GM18498 (cell line): ENCODE data around the gene CD1E.
"Not testable (repeated sequence)": the region's sequence is repeated elsewhere in the genome, so short reads cannot be mapped to it uniquely, and the experiment has no call there.

ENCODE experiments used
- ATAC-seq: cut with Tn5 transposase; IDR thresholded peaks from one replicate; pipeline ENCODE4 v1.9.1; 2021; ENCODE audit warnings: mild to moderate bottlenecking, moderate library complexity; ENCODE audit not compliant: unreplicated experiment

CD1E gene

GRCh38 chr1:158353303-158354075 is at the start of gene CD1E:
Gene CD1E (plus strand): TSS chr1:158353894. CDS start chr1:158353989, 95 bp downstream.
- ATAC-seq, result no peak

- peak; percentile 70 for ATAC-seq
Measured at GRCh38 chr1:158310623-158311022, 43.1 kb upstream of the CD1E start.

DNA sequence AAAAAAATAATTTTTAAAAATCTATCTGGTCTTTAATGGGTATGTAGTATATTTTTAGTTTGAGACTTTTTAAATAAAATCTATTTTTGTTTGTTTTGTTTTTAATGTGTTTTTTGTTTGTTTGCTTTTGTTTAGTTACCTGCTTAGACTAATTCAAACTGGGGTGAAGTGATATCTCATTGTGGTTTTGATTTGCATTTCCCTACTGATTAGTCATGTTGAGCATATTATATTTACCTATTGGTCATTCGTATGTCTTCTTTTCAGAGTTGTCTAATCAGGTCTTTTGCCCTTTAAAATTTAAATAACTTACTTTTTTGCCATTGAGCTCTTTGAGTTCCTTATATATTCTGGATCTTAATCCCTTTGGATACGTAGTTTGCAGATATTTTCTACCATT is 42.6 kb upstream of the CD1E start:
- ATAC-seq, result no peak

DNA sequence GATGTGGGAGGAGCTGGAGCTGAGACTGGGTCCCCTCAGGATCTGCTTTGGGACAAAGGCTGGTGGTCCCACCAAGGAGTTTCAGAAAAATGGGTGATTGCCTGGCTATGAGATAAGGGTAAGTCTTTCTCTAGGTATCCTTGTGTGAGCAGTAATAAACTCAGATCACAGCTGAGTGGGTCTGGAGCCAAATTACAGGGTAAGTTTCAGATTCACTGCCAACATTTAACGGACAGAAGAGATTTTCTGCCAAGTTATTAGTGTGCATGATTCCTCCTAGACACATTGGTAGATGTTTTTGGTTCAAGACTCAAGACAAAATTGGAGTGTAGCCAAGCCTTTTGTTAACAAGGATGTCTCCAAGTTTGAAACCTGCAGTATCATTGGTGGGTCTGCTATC is 29.8 kb upstream of the CD1E start:
- ATAC-seq, result no peak

- no peak for ATAC-seq
Measured at GRCh38 chr1:158324395-158324794, 29.3 kb upstream of the CD1E start.

- no peak for ATAC-seq
Measured at GRCh38 chr1:158327481-158327880, 26.2 kb upstream of the CD1E start.

DNA sequence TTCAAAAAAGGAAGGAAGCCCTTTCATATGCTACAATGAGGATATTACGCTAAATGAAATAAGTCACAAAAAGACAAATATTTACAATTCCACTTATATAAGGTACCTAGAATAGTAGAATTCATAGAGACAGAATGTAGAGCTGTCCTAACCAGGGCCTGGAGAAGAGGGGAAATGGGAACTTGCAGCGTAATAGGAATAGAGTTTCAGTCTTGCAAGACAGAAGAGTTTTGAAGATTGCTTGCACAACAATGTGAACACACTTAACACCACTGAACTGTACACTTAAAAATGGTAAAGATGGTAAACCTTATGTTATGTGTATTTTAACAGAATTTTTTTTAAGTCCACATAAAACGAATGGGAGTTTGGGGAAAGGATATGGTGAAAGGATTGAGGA is 25.3 kb upstream of the CD1E start:
- no peak for ATAC-seq

- ATAC-seq, result no peak
Measured at GRCh38 chr1:158329300-158329699, 24.4 kb upstream of the CD1E start.

- ATAC-seq, result no peak
Measured at GRCh38 chr1:158329733-158330132, 24.0 kb upstream of the CD1E start.

- no peak for ATAC-seq
Measured at GRCh38 chr1:158330391-158331105, 23.1 kb upstream of the CD1E start.

GRCh38 chr1:158331106-158331425 is 22.6 kb upstream of the CD1E start:
- no peak for ATAC-seq

GRCh38 chr1:158331481-158332150 is 22.1 kb upstream of the CD1E start, which contains the start of gene CD1B:
Gene CD1B (minus strand): TSS chr1:158331531. CDS start chr1:158331423, 108 bp downstream.
- ATAC-seq, result no peak

DNA sequence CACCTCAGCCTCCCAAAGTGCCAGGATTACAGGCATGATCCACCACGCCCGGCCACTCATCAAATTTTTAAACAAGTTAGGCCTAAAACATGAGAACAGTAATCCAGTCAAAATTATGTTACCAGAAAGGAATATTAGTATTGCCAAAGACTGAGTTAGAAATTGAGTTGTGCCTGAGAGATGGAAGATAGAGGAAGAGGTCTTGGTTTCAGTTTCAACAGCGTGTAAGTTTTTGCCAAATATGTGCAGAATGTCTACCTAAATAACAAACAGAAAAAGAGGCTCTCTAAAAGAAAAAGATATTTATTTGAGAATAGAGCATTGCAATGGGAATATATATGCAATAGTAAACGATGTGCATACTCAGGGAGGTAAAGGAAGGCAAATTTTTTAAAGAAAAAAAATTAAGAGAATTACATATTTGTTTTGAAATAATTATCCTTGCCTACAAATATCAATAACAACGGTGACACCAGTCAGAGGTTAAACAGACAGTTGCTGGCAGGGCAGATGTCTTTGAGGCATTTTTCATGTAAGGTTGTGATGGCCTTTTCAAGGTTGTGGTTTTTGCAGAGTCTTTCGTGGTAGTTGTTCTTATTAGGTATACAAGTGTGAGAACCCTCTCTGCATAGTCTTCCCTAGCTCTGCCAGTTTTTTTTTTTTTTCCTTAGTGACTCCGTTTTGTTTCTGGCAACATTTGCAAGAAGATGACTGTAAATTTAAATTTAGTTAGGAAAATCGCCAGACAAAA is 20.1 kb upstream of the CD1E start:
- ATAC-seq, result no peak

GRCh38 chr1:158334526-158335212 is 19.0 kb upstream of the CD1E start:
- ATAC-seq, result no peak

DNA sequence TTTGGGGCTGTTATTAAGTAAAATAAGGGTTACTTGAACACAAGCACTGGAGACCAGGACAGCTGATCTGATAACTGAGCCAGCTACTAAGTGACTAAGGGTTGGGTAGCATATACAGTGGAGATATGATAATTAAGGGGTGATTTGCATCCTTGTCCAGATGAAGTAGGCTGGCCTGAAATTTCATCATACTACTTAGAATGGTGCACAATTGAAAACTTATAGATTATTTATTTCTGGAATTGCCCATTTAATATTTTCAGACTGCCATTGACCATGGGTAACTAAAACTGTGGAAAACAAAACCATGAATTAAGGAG is 18.5 kb upstream of the CD1E start:
- no peak for ATAC-seq

DNA sequence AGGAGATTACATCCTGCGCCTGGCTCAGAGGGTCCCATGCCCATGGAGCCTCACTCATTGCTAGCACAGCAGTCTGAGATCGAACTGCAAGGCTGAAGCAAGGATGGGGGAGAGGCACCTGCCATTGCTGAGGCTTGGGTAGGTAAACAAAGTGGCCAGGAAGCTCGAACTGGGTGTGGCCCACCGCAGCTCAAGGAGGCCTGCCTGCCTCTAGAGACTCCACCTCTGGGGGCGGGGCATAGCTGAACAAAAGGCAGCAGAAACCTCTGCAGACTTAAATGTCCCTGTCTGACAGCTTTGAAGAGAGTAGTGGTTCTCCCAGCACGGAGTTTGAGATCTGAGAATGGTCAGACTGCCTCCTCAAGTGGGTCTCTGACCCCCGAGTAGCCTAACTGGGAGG is 17.3 kb upstream of the CD1E start:
- not testable (repeated sequence) for ATAC-seq

DNA sequence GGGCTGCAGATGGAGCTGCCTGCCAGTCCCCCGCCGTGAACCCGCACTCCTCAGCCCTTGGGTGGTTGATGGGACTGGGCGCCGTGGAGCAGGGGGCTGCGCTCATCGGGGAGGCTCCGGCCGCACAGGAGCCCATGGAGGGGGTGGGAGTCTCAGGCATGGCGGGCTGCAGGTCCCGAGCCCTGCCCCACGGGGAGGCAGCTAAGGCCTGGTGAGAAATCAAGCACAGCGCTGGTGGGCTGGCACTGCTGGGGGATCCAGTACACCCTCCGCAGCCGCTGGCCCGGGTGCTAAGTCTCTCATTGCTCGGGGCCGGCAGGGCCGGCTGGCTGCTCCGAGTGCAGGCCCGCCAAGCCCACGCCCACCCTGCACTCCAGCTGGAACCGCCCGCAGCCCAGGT is 4.7 kb upstream of the CD1E start:
- ATAC-seq, result not testable (repeated sequence)

- ATAC-seq, result no peak
Measured at GRCh38 chr1:158354255-158354654, 561 bp downstream of the CD1E start.

DNA sequence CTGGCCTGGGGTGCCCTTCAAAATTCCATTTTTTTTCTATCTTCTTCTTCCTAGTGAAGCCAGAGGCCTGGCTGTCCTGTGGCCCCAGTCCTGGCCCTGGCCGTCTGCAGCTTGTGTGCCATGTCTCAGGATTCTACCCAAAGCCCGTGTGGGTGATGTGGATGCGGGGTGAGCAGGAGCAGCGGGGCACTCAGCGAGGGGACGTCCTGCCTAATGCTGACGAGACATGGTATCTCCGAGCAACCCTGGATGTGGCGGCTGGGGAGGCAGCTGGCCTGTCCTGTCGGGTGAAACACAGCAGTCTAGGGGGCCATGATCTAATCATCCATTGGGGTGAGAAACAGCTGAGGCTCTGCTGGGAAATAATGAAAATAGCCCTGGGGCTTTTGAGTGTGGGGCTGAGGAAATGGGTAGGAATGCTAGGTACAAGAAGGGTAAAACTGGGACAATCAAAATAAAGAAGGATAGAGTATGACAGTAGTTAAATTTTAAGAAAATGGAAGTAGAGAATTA is 2.1 kb downstream of the CD1E start:
- no peak for ATAC-seq

- no peak for ATAC-seq
Measured at GRCh38 chr1:158356616-158357015, 2.9 kb downstream of the CD1E start.

GRCh38 chr1:158357441-158357840 is 3.7 kb downstream of the CD1E start:
- ATAC-seq, result no peak
